Activated CD8-positive, alpha-beta T cell treated with anti-CD3 and anti-CD28 coated beads for 36 hours (primary cell): ENCODE results near the gene SPINK1. TPM values are rescaled to one million over a fixed set of nuclear protein-coding genes. Genes with fewer than 3 reads are reported as not detected.

Experiments used
- ATAC-seq: fragments of 200-7000 bp; cut with Tn5 transposase; one replicate; pipeline ENCODE4 v1.10.0; 2021; ENCODE audit warnings: mild to moderate bottlenecking, moderate library complexity
- CTCF ChIA-PET: fragments of 350-600 bp; sonication (Branson Sonifier 250); formaldehyde crosslinking; loops from one replicate; lab custom pipeline; 2021; ENCODE audit warnings: antibody characterized with exemption; lab: Charles Lee
- POLR2A ChIA-PET: fragments of 350-600 bp; sonication (Branson Sonifier 250); formaldehyde crosslinking; loops from one replicate; lab custom pipeline; 2021; ENCODE audit warnings: antibody characterized with exemption; lab: Charles Lee
- DNase-seq: peaks from one replicate; pipeline ENCODE4 v3.0.0-alpha.2; 2020
- H3K27ac Mint-ChIP-seq: one replicate; pipeline ENCODE4 v1.8.0; 2021; ENCODE audit warnings: mild to moderate bottlenecking, mixed read lengths
- H3K27me3 Mint-ChIP-seq: one replicate; pipeline ENCODE4 v1.8.0; 2021; ENCODE audit warnings: mixed read lengths
- H3K36me3 Mint-ChIP-seq: one replicate; pipeline ENCODE4 v1.8.0; 2021; ENCODE audit warnings: low read depth, mixed read lengths
- H3K4me1 Mint-ChIP-seq: one replicate; pipeline ENCODE4 v1.8.0; 2021; ENCODE audit warnings: low read depth, mixed read lengths
- H3K4me3 Mint-ChIP-seq: one replicate; pipeline ENCODE4 v1.8.0; 2021; ENCODE audit warnings: mild to moderate bottlenecking, moderate library complexity, mixed read lengths
- H3K9me3 Mint-ChIP-seq: one replicate; pipeline ENCODE4 v1.8.0; 2021; ENCODE audit warnings: mixed read lengths
- intact Hi-C: fragments of 100-400 bp; cut with micrococcal nuclease; formaldehyde crosslinking; loops from one replicate; pipeline ENCODE4 v1.10.0; 2022
- total RNA-seq, 2 experiments: library from RNA; stranded (reverse); gene quantifications; one replicate each; pipeline ENCODE4 v1.2.3, GENCODE V29; 2021
- TF ChIP-seq, protein P1 (sequence below): fragments of 200-600 bp; IDR thresholded peaks from one replicate; pipeline ENCODE4 v1.8.0; 2022; ENCODE audit warnings: antibody characterized with exemption, mild to moderate bottlenecking

The SPINK1 gene
- total RNA-seq, 2 experiments from 2014 or later = not detected

DNA sequence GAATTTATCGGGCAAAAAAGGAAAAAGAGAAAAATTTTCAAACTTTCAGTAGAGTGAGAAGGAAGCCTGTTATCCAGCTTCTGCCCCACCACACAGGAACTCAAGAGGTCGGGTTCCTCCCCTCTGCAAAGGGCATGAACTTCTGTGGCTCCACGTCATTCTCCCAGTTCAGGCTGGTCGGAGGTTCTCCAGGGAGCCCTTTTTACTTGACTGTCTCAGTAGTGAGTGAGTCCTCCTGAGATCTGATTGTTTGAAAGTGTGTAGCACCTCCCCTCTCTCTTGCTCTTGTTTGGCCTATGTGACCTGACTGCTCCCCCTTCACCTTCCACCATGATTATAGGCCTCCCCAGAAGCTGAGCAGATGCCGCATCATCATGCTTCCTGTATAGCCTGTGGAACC, 9.7 kb downstream of the SPINK1 start:
- Mint-ChIP-seq H3K27ac (no peak overlapping the region), H3K4me3 (no peak overlapping the region), H3K4me1 (no peaks in the 10 kb centered on the region), H3K36me3 (no peaks in the 10 kb centered on the region), H3K9me3 (no peaks in the 10 kb centered on the region), H3K27me3 (no peaks in the 10 kb centered on the region)
- intact Hi-C loops = loop anchor here (1.0 kb wide), 1 partner anchor 193 kb away; no protein-coding TSS in a partner anchor
- no peak for ATAC-seq
- POLR2A ChIA-PET = interaction anchor here (0.7 kb wide), 1 partner anchor 29 kb away, joined by 3 read pairs; no protein-coding TSS in a partner anchor
- CTCF ChIA-PET = interaction anchor here (1.2 to 2.7 kb wide), 8 partner anchors 11 to 197 kb away, joined by 3 to 85 read pairs (median 9); no protein-coding TSS in a partner anchor
- no peak for DNase-seq
- TF ChIP-seq, protein P1, sequence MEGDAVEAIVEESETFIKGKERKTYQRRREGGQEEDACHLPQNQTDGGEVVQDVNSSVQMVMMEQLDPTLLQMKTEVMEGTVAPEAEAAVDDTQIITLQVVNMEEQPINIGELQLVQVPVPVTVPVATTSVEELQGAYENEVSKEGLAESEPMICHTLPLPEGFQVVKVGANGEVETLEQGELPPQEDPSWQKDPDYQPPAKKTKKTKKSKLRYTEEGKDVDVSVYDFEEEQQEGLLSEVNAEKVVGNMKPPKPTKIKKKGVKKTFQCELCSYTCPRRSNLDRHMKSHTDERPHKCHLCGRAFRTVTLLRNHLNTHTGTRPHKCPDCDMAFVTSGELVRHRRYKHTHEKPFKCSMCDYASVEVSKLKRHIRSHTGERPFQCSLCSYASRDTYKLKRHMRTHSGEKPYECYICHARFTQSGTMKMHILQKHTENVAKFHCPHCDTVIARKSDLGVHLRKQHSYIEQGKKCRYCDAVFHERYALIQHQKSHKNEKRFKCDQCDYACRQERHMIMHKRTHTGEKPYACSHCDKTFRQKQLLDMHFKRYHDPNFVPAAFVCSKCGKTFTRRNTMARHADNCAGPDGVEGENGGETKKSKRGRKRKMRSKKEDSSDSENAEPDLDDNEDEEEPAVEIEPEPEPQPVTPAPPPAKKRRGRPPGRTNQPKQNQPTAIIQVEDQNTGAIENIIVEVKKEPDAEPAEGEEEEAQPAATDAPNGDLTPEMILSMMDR = no peak

DNA sequence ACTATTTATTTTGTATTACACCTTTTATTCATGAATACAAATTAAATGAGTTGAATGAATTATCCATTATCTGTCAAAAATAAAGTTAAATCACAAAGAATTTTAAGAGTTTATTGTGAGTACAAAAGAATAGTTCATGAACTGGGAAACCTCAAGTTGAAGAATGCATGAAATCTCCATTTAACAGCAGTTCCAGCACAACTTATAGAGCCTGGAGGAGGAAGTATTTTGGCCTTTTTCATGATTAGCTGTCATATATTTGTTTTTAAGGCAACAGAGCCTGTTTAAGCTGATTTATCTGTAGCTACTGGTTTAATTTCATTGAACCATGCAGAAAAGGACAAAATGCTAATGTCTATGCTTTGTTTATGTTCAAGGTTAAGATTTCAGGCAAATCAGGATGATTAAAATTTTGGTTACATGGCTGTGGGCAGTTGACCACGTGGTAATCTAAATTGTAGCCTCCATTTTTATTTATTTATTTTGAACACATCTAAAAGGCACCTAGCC, 12.2 kb downstream of the SPINK1 start:
- Mint-ChIP-seq H3K36me3 (no peaks in the 10 kb centered on the region), H3K4me1 (no peaks in the 10 kb centered on the region), H3K9me3 (no peaks in the 10 kb centered on the region), H3K4me3 (no peak overlapping the region), H3K27me3 (no peaks in the 10 kb centered on the region), H3K27ac (no peak overlapping the region)
- intact Hi-C loops = no loop called here
- DNase-seq (no peak), ATAC-seq (no peak)
- TF ChIP-seq, protein P1 = no peak
- ChIA-PET CTCF (interaction anchor here (1.1 to 1.5 kb wide), 3 partner anchors 189 to 193 kb away, joined by 3 to 8 read pairs (median 7); no protein-coding TSS in a partner anchor), POLR2A (no interaction called here)

GRCh38 chr5:147818290-147818689, 13.2 kb downstream of the SPINK1 start:
- TF ChIP-seq, protein P1 = no peak
- Mint-ChIP-seq H3K9me3 (no peaks in the 10 kb centered on the region), H3K27ac (no peak overlapping the region), H3K4me3 (no peak overlapping the region), H3K27me3 (no peaks in the 10 kb centered on the region), H3K36me3 (no peaks in the 10 kb centered on the region), H3K4me1 (no peaks in the 10 kb centered on the region)
- POLR2A ChIA-PET = no interaction called here
- no peak for ATAC-seq
- CTCF ChIA-PET = no interaction called here
- intact Hi-C loops = no loop called here
- DNase-seq = no peak

GRCh38 chr5:147813696-147814095, 17.8 kb downstream of the SPINK1 start:
- no peak for DNase-seq
- CTCF ChIA-PET = no interaction called here

More at GRCh38 chr5:147813696-147814095, 17.8 kb downstream of the SPINK1 start:
- POLR2A ChIA-PET = no interaction called here
- intact Hi-C loops = no loop called here
- H3K27ac Mint-ChIP-seq = no peak overlapping the region
- TF ChIP-seq, protein P1 = no peak
- H3K36me3 Mint-ChIP-seq = no peaks in the 10 kb centered on the region
- no peak for ATAC-seq
- no peak overlapping the region for H3K4me3 Mint-ChIP-seq
- H3K9me3 Mint-ChIP-seq = no peaks in the 10 kb centered on the region
- H3K27me3 Mint-ChIP-seq = no peaks in the 10 kb centered on the region
- no peaks in the 10 kb centered on the region for H3K4me1 Mint-ChIP-seq
